SKM-1 (cell line): ENCODE measurements around the gene IFITM10.

Source experiments
- DNase-seq: peaks from one replicate; lab custom pipeline; 2025; ENCODE audit not compliant: unreplicated experiment; lab: John Stamatoyannopoulos, UW

IFITM10 gene

GRCh38 chr11:1750481-1750839 is at the start of gene IFITM10:
Gene IFITM10 (minus strand): TSS chr11:1750595. CDS start chr11:1750442, 153 bp downstream.
- DNase-seq = no peak

DNA sequence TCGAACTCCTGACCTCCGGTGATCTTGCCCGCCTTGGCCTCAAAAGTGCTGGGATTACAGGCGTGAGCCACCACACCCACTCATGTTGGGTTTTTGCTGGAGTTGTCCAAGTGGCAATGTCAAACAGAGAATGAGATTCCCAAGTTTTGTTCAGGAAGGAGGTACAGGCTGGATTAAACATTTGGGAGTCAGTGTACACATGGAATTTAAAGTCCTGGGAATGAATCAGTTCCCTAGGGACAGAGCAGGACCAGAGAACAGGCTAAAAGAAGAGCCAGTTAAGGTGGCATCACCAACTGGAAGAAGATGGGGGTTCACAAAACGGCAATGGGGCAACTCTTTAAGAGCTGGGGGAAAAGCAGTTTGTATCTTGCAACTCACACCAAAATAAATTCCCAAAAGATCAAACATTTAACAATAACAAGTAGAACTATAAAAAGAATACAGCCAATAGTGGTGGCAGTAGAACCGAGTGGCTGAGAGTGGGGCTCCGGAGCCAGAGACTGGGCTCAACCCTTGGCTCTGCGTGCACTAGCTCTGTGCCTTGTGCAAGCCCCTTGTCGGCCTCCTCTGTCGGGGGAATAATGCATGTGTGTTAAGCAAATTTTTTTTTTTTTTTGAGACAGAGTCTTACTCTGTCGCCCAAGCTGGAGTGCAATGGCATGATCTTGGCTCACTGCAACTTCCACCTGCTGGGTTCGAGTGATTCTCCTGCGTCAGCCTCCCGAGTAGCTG is 47.2 kb upstream of the IFITM10 start:
- no peak for DNase-seq

- no peak for DNase-seq
These were observed 46.1 kb upstream of the IFITM10 start for GRCh38 chr11:1796413-1797011.

DNA sequence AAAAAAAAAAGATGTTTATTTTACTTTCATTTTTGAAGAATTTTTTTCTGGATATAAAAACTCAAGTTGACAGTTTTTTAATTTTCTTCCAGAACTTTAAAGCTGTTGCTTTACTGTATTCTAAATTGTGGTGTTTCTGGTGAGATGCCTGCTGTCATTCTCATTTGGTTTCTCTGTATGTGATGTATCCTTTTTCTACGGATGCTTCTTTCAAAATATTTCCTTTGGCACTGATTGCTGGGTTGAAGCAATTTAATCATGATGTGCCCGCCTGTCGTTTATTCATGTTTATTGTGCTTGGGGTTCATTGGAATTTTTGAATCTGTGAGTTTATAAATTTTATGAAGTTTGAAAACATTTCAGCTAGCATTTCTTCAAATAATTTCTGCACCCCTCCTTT is 42.7 kb upstream of the IFITM10 start:
- DNase-seq = no peak

DNA sequence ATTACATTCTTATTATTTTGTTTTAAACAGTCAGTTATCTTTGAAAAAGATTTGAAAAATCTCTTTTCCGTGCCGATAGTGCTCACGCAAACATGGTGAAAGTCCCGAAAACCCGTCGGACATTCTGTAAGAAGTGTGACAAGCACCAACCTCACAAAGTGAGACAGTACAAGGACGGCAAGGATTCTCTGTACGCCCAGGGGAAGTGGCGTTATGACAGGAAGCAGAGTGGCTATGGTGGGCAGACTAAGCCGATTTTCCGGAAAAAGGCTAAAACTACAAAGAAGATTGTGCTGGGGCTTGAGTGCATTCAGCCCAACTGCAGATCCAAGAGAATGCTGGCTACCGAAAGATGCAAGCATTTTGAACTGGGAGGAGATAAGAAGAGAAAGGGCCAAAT is 42.1 kb upstream of the IFITM10 start:
- DNase-seq = no peak

- no peak for DNase-seq
These were observed 41.5 kb upstream of the IFITM10 start for GRCh38 chr11:1791912-1792311.

DNA sequence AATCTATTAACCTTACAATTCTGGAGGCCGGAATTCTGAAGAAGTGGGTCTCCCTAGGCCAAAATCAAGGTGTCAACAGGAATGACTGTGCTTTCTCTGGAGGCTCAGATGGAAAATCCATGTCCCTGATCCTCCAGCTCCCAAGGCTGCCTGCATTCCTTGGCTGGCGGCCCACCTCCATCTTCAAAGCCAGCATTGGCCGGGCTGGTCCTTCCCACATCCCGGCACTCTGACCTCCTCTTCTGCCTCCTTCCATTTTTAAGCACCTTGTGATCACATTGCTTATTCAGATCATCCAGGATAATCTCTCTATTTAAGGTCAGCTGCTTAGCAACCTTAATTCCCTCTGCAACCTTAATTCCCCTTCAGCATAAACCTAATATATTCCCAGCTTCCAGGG is 36.1 kb upstream of the IFITM10 start:
- DNase-seq = no peak

- no peak for DNase-seq
These were observed 35.5 kb upstream of the IFITM10 start for GRCh38 chr11:1785749-1786413.

GRCh38 chr11:1784761-1785650 is 34.6 kb upstream of the IFITM10 start:
- DNase-seq = no peak

- DNase-seq = no peak
These were observed 33.5 kb upstream of the IFITM10 start for GRCh38 chr11:1783725-1784529.

GRCh38 chr11:1782831-1783724 is 32.7 kb upstream of the IFITM10 start:
- peak; percentile 42 for DNase-seq

DNA sequence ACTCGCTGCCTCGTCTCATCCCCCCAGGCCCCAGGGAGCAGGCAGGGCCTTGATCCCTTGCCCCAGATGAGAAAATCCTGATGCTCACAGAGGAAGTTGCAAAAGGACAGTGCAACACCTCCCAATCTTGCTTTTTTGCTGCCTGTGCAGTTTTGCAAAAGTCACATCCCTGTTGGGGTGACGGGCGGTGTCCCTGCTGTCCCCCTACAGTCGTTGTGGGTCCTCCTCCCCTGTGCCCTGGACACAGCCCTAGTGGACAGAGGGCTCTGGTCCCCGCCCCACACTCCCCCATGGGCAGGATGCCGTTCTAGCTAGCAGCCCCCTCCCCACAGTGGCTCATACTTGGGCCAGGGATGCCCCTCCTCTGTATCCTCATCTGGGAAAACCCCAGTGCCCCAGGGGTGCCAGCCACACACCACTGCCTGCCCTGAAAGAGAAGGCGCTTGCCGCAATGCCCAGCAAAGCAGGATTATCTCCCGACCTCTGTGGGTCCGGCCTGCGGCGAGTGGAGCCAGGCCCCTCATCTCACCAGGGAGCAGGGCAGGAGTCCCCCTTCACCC is 31.7 kb upstream of the IFITM10 start:
- peak; percentile 44 for DNase-seq

- DNase-seq = no peak
These were observed 31.2 kb upstream of the IFITM10 start for GRCh38 chr11:1781593-1781975.

DNA sequence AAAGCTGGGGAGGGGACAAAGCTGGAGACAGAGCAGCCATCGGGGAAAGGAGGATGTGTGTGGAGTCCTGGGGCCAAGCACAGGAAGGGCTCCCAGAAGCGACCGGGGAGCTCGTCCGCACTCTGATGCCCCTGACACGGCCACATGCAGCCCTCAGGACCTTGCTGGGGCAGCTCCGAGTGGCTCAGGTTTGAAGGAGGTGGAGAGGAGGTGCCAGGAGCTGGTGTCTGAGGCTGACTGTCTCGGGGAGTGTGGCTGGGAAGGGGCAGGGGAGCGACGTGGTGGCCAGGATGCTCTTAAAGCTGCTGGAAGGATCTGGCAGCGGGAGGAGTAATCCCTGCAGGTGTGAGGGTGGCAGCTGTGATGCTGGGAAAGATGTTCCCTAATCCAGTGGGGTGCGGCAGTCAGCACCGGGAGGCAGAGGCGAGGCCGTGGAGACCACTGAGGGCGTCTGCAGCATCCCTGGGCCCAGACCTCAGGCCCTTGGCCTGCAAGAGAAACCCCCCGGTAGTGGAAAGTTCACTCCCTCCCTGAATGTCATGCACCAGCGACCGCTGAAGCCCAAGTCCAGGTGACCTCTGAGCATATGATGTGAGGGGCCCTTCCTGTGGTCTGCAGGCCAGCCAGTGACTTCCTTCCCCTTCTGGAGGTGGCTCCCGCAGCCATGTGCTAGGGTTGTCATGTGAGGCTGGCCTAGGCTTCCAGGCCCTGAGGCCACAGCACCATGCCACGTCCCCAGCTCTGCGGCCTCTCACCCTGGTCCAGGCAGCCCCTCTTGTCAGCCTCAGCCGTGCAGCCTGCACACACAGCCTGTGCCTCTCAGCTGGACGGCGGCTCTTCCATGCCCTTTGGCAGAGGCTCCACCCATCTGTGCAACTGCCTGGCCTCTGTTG is 30.6 kb upstream of the IFITM10 start:
- peak; percentile 67 for DNase-seq

- DNase-seq = no peak
These were observed 29.7 kb upstream of the IFITM10 start for GRCh38 chr11:1779806-1780699.

GRCh38 chr11:1779034-1779805 is 28.8 kb upstream of the IFITM10 start:
- DNase-seq = no peak
